MCF 10A (cell line): ENCODE data around the gene PDIA2. TPM values are rescaled to one million over a fixed set of nuclear protein-coding genes. Genes with fewer than 3 reads are reported as not detected.
A peak's percentile ranks its signal among the peaks of the same experiment; 100 is the strongest.
"Not testable (repeated sequence)": the region's sequence is repeated elsewhere in the genome, so short reads cannot be mapped to it uniquely, and the experiment has no call there.

Experiments
- BruUV-seq: library from RNA; stranded (reverse); fragments of 400-500 nt; replicated peaks from 2 replicates; lab custom pipeline; 2021; lab: Mats Ljungman, UMichigan
- CTCF ChIA-PET: fragments of 300-600 bp; sonication (Branson Sonifier 250); formaldehyde crosslinking; extraction: SDS; loops from one replicate; lab custom pipeline; 2021; ENCODE audit warnings: antibody characterized with exemption, inconsistent platforms; lab: Yijun Ruan, JAX
- POLR2A ChIA-PET: fragments of 300-600, 350-650 bp; sonication (Branson Sonifier 250); formaldehyde crosslinking; extraction: SDS; loops from one replicate; lab custom pipeline; 2020; ENCODE audit warnings: antibody characterized with exemption, inconsistent platforms; lab: Yijun Ruan, JAX
- DNase-seq: peaks from one replicate; pipeline ENCODE4 v3.0.0-alpha.2; 2018; ENCODE audit not compliant: unreplicated experiment
- H3K27ac Mint-ChIP-seq: one replicate; pipeline ENCODE4 v1.8.0; 2022; ENCODE audit warnings: mild to moderate bottlenecking, low read depth, mixed read lengths; ENCODE audit not compliant: unreplicated experiment
- H3K27me3 Mint-ChIP-seq: one replicate; pipeline ENCODE4 v1.8.0; 2022; ENCODE audit warnings: mixed read lengths; ENCODE audit not compliant: insufficient read depth, unreplicated experiment
- H3K36me3 Mint-ChIP-seq: one replicate; pipeline ENCODE4 v1.8.0; 2022; ENCODE audit warnings: mild to moderate bottlenecking, moderate library complexity, mixed read lengths; ENCODE audit not compliant: insufficient read depth, unreplicated experiment
- H3K4me1 Mint-ChIP-seq: one replicate; pipeline ENCODE4 v1.8.0; 2022; ENCODE audit warnings: mixed read lengths; ENCODE audit not compliant: insufficient read depth, unreplicated experiment
- H3K4me3 Mint-ChIP-seq: one replicate; pipeline ENCODE4 v1.8.0; 2022; ENCODE audit warnings: mild to moderate bottlenecking, moderate library complexity, mixed read lengths; ENCODE audit not compliant: unreplicated experiment
- H3K9me3 Mint-ChIP-seq: one replicate; pipeline ENCODE4 v1.8.0; 2022; ENCODE audit warnings: mixed read lengths; ENCODE audit not compliant: unreplicated experiment
- intact Hi-C: fragments of 100-400 bp; cut with micrococcal nuclease; formaldehyde crosslinking; loops from 2 replicates; pipeline ENCODE4 v1.14.1; 2022
- total RNA-seq: library from RNA; stranded (reverse); gene quantifications from 2 replicates; pipeline ENCODE4 v1.2.3, GENCODE V29; 2022
- TF ChIP-seq, protein P1 (sequence below): fragments of 200-600 bp; IDR thresholded peaks from one replicate; pipeline ENCODE4 v1.8.0; 2022; ENCODE audit warnings: antibody characterized with exemption, mild to moderate bottlenecking; ENCODE audit not compliant: unreplicated experiment

PDIA2 gene
- total RNA-seq, 1 experiment from 2014 or later, result not detected

DNA sequence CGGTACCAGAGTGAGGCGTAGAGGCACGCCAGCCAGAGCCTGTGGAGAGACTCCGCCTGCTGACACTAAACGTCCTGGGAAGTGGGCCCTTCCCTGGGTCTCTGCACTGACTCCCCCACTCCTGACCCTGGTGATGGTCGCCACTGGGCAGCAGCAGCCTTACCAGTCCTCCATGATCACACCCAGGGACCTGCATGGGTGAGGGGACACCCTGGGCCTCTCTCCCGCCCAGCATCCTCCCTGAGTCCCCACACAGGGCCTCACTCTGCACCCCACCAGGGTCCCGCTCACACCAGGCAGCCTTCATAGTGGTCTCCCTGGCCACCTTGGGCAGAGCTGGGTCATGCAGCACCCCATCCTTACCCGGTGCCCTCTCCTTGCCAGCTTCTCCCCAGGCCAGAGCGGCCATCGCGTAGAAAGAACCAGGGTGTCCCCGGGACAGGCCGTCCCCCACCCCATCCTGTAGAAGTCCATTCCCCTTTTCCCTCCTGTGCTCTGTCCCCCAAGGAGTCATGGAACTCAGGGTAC, 17.9 kb upstream of the PDIA2 start:
- H3K4me3 Mint-ChIP-seq, result no peak overlapping the region
- POLR2A ChIA-PET, result interaction anchor here (1.5 kb wide), 1 partner anchor 30 kb away, joined by 6 read pairs; the partner anchor contains the start of gene FAM234A
- BruUV-seq, result no TSS peak

DNA sequence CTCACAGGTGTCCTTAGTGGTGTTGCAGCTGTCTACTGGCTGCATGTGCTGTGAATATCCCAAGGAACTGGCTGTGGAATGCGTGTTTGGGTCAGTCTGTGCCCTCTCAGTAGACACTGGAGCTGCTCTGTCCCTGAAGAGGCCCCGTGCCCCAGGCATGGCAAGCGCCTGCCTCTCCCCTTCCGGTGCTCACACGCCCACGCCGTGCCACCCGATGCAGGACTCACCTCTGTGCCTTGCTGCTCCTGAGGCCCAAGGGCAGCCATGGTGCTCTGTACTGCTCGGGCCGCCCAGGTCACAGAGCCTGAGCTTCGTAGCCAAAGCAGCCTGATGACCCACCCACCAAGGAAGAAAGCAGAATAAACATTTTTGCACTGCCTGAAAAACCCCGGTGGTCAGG, 17.3 kb upstream of the PDIA2 start:
- Mint-ChIP-seq H3K4me3 (no peak overlapping the region), H3K36me3 (peaks cover 32% of the 10 kb centered on the region), H3K9me3 (no peaks in the 10 kb centered on the region), H3K27ac (no peak overlapping the region), H3K4me1 (peaks cover 18% of the 10 kb centered on the region), H3K27me3 (no peaks in the 10 kb centered on the region)
- BruUV-seq, result TSS peak; percentile 49
- intact Hi-C loops, result no loop called here
- peak; percentile 59 for DNase-seq
- TF ChIP-seq, protein P1, sequence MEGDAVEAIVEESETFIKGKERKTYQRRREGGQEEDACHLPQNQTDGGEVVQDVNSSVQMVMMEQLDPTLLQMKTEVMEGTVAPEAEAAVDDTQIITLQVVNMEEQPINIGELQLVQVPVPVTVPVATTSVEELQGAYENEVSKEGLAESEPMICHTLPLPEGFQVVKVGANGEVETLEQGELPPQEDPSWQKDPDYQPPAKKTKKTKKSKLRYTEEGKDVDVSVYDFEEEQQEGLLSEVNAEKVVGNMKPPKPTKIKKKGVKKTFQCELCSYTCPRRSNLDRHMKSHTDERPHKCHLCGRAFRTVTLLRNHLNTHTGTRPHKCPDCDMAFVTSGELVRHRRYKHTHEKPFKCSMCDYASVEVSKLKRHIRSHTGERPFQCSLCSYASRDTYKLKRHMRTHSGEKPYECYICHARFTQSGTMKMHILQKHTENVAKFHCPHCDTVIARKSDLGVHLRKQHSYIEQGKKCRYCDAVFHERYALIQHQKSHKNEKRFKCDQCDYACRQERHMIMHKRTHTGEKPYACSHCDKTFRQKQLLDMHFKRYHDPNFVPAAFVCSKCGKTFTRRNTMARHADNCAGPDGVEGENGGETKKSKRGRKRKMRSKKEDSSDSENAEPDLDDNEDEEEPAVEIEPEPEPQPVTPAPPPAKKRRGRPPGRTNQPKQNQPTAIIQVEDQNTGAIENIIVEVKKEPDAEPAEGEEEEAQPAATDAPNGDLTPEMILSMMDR, result no peak
- CTCF ChIA-PET, result no interaction called here
- POLR2A ChIA-PET, result no interaction called here

More for the DNA sequence above, 17.9 kb upstream of the PDIA2 start:
- peaks cover 18% of the 10 kb centered on the region for H3K4me1 Mint-ChIP-seq
- TF ChIP-seq, protein P1, result no peak
- DNase-seq, result no peak
- intact Hi-C loops, result no loop called here
- CTCF ChIA-PET, result no interaction called here
- H3K27ac Mint-ChIP-seq, result no peak overlapping the region
- H3K27me3 Mint-ChIP-seq, result no peaks in the 10 kb centered on the region
- H3K9me3 Mint-ChIP-seq, result no peaks in the 10 kb centered on the region
- H3K36me3 Mint-ChIP-seq, result peaks cover 38% of the 10 kb centered on the region

DNA sequence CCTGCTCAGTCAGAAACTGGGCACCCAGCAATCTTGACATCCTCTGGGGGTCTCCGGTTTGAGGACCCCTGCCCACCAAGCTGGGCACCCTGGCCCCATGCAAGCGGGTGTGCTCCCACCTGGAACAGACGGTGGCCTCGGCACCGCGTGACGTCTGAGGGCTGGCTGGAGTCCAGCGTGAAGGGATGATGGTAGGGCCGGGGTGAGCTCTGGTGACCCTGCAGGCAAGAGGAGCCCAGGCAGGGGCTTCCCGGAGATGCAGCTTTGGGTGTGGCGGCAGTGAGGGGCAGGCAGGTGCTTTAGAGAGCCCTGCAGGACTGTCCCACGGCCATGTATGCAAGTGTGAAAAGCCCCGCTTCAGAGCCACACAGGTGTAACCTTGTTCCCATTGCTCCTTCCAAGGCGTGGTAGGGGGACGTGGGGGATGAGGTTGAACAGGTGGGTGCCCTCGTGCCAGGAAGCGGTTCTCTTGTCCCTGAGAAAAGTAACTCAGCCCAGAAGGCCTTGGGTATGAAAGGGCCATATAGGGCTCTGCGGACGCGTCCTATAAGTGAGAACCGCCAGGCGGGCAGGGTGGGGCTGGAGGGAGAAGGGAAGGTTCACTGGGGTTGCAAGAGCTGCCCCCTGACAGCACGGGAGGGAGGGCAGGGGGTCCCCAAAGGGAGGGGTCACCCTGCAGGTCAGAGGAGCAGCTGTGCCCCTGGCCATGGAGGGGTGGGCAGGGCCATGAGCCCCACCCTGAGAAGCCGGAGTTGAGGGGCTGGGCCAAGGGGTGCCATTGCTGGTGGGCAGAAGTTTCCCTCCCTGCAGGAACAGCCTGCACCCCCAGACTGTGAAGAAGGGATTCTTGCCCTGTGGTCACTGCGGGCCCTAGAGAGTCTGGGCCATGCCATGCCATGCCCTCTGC, 16.5 kb upstream of the PDIA2 start:
- BruUV-seq, result no TSS peak
- Mint-ChIP-seq H3K4me3 (no peak overlapping the region), H3K4me1 (peaks cover 18% of the 10 kb centered on the region), H3K27ac (no peak overlapping the region), H3K36me3 (peaks cover 28% of the 10 kb centered on the region), H3K9me3 (no peaks in the 10 kb centered on the region), H3K27me3 (no peaks in the 10 kb centered on the region)
- ChIA-PET POLR2A (no interaction called here), CTCF (no interaction called here)
- TF ChIP-seq, protein P1, result no peak
- DNase-seq, result no peak
- intact Hi-C loops, result no loop called here

DNA sequence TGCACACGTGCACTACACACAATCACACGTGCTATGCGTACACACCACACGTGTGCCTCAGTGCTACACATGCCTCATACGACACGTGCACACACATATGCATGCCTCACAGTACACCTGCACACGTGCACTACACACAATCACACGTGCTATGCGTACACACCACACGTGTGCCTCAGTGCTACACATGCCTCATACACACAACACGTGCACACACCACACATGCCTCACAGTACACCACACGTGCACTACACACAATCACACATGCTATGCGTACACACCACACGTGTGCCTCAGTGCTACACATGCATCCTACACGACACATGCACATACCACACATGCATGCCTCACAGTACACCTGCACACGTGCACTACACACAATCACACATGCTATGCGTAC, 15.4 kb upstream of the PDIA2 start:
- CTCF ChIA-PET, result not testable (repeated sequence)

More for the DNA sequence above, 15.4 kb upstream of the PDIA2 start:
- H3K27me3 Mint-ChIP-seq, BruUV-seq, H3K4me3 Mint-ChIP-seq, DNase-seq, intact Hi-C loops, H3K9me3 Mint-ChIP-seq, H3K27ac Mint-ChIP-seq, POLR2A ChIA-PET: not testable (repeated sequence)
- Mint-ChIP-seq H3K4me1 (peaks cover 18% of the 10 kb centered on the region), H3K36me3 (peaks cover 22% of the 10 kb centered on the region)
